Astrocyte of the hippocampus (primary cell): Measurements from ENCODE around the gene TNIK.
"Not testable (repeated sequence)": the region's sequence is repeated elsewhere in the genome, so short reads cannot be mapped to it uniquely, and the experiment has no call there.

ENCODE experiments used
- DNase-seq: peaks from one replicate; pipeline ENCODE4 v3.0.0; 2011; ENCODE audit warnings: low read depth, low spot score

The TNIK gene

GRCh38 chr3:171129827-171130226 is 330.4 kb downstream of the TNIK start:
- peak; percentile 10 for DNase-seq

GRCh38 chr3:171127611-171128010 is 332.6 kb downstream of the TNIK start:
- no peak for DNase-seq

DNA sequence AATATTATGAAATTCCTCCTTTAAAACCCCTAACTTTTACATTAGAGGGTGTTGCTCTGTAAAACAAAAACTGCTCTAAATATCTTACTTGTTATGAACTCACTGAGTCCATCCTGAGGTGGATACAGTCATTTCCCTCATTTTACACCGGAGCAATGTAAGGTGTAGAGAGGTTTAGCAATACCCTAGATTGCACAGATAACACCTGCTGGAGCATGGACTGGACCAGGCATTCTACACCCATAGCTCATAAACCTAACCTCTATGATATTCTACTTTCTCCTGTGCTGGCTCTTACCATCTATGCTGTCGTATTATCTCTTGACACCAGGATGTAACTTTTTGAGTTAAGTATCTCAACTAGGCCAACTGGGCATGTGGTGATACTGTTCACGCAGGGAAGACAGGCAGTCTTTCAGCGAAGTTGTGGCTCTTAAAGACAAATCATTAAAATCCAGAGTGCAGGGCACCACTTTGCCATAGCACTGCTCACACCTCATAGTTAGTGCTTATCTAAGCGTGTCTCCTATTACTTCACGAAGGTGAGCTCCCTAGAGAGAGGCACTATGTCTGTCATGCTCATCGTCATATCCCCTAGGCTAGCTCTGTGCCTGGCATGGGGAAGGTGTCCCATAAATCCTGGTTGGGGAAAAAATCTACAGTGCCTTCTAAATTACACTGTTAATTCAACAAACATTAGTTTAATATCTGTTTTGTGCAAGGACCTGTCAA is 333.6 kb downstream of the TNIK start:
- no peak for DNase-seq

- peak; percentile 81 for DNase-seq
Measured at GRCh38 chr3:171125010-171125409, 335.2 kb downstream of the TNIK start.

GRCh38 chr3:171123915-171124314 is 336.3 kb downstream of the TNIK start:
- DNase-seq: no peak

DNA sequence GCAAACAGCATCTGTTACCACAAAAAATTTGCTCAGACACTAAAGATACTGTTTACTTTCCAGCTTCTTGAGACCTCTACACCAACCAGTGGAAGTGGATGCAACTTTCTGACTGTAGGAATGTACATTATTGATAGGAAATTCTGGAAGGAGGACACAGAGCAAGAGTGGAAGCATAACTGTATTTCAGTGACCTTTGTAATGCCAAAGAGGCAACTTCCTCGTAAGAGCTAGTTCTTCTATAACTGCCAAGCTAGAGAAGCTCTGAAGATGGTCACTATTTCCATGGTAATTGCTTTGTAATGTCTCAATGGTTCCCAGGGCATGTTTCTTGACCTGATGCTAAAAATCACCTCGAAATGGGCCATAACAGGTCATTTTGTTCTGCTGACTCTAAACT is 337.3 kb downstream of the TNIK start:
- no peak for DNase-seq

DNA sequence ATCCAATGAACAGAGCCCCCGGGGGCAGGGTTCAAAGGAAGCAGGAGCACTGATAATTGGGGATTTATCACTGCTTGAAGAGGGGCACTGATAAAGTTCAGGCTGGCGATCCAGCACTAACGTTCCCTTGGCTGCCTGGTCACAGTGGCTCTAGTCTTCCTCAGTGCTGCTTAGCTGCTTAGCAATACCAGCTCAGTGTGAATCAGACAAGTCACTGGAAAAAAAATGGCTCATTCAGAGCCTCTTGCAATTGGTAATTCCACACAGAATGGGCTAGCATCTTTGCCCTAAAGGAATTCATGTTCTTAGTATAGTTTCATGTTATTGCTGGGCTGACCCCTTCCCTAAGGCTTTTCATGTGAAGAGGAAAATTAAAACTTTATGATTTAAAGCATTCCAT is 338.0 kb downstream of the TNIK start:
- peak; percentile 8 for DNase-seq

GRCh38 chr3:171121801-171122200 is 338.4 kb downstream of the TNIK start:
- no peak for DNase-seq

GRCh38 chr3:171119402-171119801 is 340.8 kb downstream of the TNIK start:
- DNase-seq: not testable (repeated sequence)

DNA sequence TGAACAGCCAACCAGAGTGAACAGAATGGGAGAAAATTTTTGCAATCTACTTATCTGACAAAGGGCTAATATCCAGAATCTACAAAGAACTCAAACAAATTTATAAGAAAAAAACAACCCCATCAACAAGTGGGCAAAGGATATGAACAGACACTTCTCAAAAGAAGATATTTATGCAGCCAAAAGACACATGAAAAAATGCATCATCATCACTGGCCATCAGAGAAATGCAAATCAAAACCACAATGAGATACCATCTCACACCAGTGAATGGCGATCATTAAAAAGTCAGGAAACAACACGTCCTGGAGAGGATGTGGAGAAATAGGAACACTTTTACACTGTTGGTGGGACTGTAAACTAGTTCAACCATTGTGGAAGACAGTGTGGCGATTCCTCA is 341.2 kb downstream of the TNIK start:
- not testable (repeated sequence) for DNase-seq

GRCh38 chr3:171116824-171117395 is 343.3 kb downstream of the TNIK start:
- no peak for DNase-seq

GRCh38 chr3:171116365-171116764 is 343.8 kb downstream of the TNIK start:
- peak; percentile 36 for DNase-seq

DNA sequence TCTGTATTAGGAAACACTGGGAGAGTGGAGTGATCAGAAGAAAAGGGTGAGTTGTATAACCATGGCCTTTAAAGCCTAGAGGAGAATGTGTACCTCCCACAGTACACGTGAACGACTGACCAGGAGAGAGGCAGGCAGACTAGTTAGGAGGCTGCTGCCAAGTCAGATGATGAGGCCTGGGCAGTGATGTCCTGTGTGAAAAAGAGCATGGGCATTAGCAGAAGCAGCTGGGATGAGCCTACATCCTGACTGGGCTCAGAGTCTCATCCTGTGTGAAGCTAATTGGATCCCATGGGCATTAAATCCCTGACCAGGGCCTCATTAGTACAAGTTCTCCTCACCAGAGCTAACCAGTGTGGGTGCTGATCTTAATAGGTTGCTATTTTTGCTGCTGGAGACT is 344.5 kb downstream of the TNIK start:
- DNase-seq: no peak

GRCh38 chr3:171113716-171114115 is 346.5 kb downstream of the TNIK start:
- DNase-seq: no peak

- DNase-seq: no peak
Measured at GRCh38 chr3:171110715-171111114, 349.5 kb downstream of the TNIK start.

GRCh38 chr3:171108066-171108465 is 352.1 kb downstream of the TNIK start:
- peak; percentile 35 for DNase-seq

- DNase-seq: no peak
Measured at GRCh38 chr3:171103185-171103584, 357.0 kb downstream of the TNIK start.

- peak; percentile 59 for DNase-seq
Measured at GRCh38 chr3:171101982-171102641, 358.1 kb downstream of the TNIK start.

DNA sequence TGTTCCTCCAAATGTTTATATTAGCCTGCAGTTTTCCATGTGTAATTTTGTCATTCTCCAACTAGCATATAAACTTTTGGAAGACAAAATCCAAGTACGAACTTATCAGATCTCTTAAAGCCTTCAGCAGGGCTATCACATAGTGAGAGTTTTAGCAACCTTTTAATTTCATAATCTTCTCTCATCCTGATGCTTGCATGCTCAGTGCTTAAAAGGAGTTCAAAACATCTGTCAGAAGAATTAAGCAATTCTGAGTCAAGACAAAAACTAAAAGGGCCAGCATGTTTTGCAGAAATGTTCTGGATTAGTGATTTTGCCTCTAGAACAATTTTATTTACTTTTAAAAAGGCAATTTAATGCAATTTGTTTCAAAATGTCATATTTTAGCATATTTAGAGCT is 360.3 kb downstream of the TNIK start:
- DNase-seq: no peak

DNA sequence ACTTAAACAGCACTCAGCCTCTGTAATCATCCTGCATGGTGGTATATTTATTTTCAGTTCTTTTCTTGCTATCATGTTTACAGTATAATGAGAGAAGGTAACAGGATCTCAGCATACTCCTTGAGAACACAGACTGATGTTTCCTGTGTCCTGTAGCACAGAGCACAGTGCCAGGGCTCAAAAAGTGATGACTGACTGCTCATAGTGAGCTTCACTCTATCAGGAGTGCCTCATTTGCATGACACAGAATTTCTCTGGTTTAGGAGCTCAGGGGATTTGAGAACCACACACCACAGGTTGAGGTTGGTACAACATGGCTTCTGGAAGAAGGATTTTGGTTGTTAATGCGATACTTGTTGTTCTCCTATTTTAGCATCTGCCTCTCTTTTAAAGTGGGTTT is 365.1 kb downstream of the TNIK start:
- peak; percentile 8 for DNase-seq

GRCh38 chr3:171094411-171094810 is 365.8 kb downstream of the TNIK start:
- no peak for DNase-seq

DNA sequence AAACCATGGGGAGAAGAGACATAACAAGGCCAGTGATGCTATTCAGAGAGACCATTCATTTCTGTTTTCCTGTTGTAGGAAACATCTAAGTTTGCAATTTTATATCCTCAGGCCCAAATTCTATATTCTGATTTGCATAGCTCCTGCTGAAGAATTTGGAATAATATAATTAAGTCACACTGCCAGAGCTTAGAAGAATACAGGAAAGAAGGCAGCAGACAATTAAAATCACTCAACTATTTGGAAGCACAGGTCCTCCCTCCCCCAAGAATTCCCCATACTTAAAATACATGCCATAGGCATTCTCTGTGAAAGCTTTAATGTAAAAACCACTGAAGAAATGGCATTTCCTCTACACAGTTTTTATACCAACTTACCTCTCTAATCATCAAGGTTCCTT is 366.7 kb downstream of the TNIK start:
- DNase-seq: no peak

DNA sequence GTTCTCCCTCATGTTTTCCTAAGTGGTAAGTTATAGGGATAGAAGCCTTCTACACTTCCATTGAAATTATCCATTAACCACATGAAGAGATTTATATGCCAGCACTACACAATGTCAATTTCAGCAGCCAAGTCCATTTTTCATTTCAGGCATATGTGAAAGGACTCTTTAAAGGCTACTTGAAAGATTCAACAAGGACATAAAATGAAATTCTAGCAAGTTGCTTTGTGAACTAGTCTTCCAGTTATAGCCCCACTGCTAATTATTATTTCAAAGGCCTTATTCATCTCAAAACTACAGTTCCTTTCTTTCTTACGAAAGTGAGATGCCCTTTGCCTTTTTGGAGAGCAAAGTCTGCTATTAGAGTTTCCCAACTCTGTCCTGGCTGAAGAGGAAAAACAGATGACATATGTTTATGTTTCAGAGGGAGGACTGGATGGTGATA is 367.7 kb downstream of the TNIK start:
- DNase-seq: no peak
